GM18868 (cell line): Measurements from ENCODE around the gene SLC20A1.
"Not testable (repeated sequence)": the region's sequence is repeated elsewhere in the genome, so short reads cannot be mapped to it uniquely, and the experiment has no call there.

Experiments used
- ATAC-seq: cut with Tn5 transposase; IDR thresholded peaks from one replicate; pipeline ENCODE4 v1.9.1; 2021; ENCODE audit warnings: mild to moderate bottlenecking, moderate library complexity; ENCODE audit not compliant: unreplicated experiment

Gene SLC20A1

DNA sequence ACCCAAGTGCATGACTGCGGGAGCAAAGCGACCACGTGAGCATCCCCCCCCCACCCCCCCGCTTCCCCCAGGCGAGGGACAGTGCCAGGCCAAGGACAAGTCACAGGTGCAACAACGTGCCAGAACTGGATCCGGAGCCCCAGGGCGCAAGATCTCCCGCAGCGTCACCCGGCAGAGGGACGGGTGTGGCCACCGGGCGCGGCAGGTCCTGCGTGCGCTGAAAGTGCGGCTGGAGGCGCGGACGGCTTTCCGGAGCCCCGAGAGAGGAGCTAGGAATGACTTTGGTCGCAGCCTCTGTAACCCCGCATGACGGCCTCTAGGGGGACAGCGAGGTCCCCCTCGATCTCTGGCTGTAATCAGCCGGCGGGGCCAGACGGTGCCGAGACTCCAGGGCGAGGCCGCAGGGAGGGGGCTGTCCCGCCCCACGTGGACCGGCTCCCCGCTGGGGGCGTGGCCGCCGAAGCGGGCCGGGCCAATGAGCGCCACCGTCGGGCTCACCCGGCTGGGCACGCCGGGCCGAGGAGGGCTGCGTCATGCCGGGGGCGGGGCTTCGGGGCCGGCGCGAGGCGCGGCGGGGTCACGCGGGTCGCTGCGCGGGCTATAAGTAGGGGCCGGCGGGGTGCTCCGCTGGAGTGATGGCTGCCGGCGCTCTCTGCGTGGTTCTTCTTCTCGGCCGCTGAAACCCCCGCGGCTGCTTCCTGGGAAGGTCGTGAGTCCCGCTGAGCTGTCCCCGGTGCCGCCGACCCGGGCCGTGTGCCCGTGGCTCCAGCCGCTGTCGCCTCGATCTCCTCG, at the start of gene SLC20A1:
SLC20A1 (plus strand) TSS at position 630 of the 792 bp plus-strand sequence. CDS start 890 bp downstream, outside the sequence.
- ATAC-seq: peak; percentile 93

DNA sequence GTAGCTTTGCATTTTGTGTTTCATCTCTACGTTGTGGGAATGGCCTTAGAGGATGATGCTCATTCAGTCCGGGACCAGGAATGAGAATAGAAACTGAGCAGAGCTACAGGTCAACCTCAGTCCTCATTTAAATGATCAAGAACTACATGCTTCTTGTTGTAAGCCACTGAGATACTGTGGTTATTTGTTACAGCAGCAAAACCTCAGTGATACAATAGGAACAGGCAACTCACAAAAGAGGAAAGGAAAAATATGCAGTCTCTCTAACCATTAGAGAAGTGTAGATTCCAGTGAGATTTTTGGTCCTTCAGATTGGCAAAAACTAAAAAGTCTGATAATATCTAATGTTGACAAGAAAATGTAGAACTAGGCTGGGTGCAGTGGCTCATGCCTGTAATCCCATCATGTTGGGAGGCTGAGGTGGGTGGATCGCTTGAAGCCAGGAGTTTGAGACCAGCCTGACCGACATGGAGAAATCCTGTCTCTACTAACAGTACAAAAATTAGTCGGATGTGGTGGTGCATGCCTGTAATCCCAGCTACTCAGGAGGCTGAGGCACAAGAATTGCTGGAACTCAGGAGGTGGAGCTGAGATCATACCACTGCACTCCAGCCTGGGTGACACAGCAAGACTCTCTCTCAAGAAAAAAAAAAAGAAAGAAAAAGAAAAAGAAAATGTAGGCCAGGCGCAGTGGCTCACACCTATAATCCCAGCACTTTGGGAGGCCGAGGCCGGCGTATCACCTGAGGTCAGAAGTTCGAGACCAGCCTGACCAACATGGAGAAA, 48.0 kb upstream of the SLC20A1 start:
- ATAC-seq: no peak

GRCh38 chr2:112600634-112601033, 45.1 kb upstream of the SLC20A1 start:
- no peak for ATAC-seq

- ATAC-seq: no peak
These were observed 44.0 kb upstream of the SLC20A1 start for GRCh38 chr2:112601754-112602153.

DNA sequence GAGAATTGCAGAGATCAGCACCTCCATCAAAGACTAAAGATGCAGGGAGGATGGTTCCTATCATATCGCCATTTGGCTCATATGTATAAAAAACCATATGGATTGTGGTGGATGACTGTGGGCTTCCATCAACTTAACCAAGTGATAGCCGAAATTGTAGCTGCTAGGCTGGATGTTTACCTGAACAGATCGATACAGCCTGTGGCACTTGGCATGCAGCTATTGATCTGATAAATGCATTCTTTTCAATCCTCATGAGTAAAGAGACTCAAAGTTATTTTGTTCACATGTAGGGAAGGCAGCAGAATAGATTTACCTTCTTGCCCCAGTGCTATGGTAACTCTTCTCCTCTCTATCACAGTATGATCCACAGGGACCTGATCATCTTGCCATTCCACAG, 42.8 kb upstream of the SLC20A1 start:
- no peak for ATAC-seq

DNA sequence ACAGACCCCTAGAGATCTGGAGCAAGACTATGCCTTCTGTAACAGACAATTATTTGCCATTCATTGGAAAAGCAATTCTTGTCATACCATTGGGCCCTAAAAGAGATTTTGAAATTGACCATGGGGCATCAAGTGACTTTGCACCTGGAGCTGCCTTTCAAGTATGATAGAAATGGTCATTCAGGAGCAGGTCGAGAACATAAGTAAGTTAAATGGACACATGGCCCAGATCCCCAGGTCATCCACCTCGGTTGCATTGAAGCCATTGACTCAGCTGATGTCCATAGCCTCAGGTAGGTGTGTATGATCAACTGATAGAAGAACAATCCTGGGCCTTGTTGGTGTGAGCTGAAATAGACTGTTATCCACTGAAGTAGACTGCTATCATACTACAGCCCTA, 42.0 kb upstream of the SLC20A1 start:
- ATAC-seq: no peak

- ATAC-seq: no peak
These were observed 40.8 kb upstream of the SLC20A1 start for GRCh38 chr2:112604952-112605351.

GRCh38 chr2:112605926-112606325, 39.8 kb upstream of the SLC20A1 start:
- no peak for ATAC-seq

DNA sequence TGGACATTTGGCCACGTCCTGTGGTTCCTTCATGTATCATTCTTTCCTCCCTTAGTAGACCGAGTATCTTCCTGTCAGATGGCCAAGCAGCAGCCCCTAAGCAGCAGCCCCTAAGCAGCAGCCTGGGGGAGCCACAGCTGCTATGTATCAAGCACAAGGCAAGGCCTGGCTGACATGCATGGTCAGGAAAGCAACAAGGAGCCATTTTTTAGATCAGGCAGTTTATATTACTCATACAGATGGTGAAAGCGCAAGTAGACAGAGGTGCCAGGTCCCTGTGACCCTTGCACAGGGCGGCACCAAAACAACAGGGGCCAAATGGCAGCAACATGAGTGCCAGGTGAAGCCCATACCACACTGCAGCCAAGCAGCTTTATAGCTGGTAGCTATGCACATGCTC, 39.2 kb upstream of the SLC20A1 start:
- no peak for ATAC-seq

DNA sequence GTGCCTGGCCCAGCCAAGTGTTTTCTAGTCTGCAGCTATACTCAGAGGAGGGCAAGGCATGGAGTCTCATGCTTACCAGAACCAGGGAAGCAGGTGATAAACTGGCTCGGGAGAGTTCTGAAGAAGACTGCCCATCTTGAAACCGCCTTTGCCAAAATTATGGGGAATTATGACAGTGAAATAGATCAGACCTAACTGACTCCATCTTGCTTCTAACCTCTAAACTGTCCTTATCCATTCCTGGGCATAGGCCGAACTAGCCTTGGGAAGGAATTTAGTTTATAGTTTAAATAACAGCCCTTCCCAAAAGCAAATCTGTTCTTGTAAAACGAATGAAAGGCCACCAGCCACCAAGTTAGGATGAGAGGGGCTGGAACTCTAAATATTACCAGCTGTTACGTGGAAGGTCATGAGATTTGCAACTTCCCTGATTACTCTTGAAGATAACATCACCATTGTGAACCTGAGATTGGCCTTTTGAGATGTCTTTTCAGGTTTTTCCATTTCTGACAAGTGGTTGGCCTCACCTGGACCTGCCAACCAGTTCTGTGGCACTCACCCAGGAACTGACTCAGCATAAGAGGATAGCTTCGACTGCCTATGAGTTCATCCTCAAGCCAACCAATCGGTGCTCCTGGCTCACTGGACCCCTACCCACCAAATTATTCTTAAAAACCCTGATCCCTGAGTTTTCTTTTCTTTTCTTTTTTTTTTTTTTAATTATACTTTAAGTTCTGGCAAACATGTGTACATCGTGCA, 37.9 kb upstream of the SLC20A1 start:
- no peak for ATAC-seq

GRCh38 chr2:112609320-112609719, 36.4 kb upstream of the SLC20A1 start:
- not testable (repeated sequence) for ATAC-seq

DNA sequence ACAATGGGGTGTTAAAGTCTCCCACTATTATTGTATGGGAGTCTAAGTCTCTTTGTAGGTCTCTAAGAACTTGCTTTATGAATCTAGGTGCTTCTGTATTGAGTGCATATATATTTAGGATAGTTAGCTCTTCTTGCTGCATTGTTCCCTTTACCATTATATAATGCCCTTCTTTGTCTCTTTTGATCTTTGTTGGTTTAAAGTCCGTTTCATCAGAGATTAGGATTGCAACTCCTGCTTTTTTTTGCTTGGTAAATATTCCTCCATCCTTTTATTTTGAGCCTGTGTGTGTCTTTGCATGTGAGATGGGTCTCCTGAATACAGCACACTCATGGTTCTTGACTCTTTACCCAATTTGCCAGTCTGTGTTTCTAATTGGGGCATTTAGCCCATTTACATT, 33.5 kb upstream of the SLC20A1 start:
- ATAC-seq: not testable (repeated sequence)

- no peak for ATAC-seq
These were observed 31.4 kb upstream of the SLC20A1 start for GRCh38 chr2:112614201-112614840.

- no peak for ATAC-seq
These were observed 30.7 kb upstream of the SLC20A1 start for GRCh38 chr2:112615051-112615450.

DNA sequence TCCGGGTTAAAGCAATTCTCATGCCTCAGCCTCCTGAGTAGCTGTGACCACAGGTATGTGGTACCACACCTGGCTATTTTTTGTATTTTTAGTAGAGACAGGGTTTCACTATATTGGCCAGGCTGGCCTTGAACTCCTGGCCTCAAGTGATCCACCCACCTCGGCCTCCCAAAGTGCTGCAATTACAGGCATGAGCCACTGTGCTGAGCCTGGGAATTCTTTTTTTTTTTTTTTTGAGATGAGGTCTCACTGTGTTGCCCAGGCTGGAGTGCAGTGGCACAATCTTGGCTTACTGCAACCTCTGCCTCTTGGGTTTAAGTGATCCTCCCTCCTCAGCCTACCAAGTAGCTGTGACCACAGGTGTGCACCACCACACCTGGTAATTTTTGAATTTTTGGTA, 29.9 kb upstream of the SLC20A1 start:
- not testable (repeated sequence) for ATAC-seq

DNA sequence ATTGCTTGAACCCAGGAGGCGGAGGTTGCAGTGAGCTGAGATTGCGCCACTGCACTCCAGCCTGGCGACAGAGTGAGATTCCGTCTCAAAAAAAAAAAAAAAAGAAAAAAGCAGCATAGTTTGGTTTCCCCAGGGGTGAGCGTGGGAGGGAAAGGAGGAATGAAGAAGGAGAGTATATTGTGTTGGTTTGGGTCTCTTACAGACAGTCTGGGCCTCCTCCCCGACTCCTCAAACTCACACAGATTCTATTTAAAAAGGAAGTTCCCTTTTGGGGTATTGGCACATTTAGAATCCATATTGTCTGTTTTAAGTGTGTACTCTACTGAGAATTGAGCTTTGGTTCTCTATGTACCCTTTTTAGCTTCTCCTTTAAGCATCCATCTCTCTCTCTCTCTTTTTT, 27.4 kb upstream of the SLC20A1 start:
- no peak for ATAC-seq

- ATAC-seq: no peak
These were observed 23.8 kb upstream of the SLC20A1 start for GRCh38 chr2:112621790-112622527.

- ATAC-seq: no peak
These were observed 23.2 kb upstream of the SLC20A1 start for GRCh38 chr2:112622528-112622849.

DNA sequence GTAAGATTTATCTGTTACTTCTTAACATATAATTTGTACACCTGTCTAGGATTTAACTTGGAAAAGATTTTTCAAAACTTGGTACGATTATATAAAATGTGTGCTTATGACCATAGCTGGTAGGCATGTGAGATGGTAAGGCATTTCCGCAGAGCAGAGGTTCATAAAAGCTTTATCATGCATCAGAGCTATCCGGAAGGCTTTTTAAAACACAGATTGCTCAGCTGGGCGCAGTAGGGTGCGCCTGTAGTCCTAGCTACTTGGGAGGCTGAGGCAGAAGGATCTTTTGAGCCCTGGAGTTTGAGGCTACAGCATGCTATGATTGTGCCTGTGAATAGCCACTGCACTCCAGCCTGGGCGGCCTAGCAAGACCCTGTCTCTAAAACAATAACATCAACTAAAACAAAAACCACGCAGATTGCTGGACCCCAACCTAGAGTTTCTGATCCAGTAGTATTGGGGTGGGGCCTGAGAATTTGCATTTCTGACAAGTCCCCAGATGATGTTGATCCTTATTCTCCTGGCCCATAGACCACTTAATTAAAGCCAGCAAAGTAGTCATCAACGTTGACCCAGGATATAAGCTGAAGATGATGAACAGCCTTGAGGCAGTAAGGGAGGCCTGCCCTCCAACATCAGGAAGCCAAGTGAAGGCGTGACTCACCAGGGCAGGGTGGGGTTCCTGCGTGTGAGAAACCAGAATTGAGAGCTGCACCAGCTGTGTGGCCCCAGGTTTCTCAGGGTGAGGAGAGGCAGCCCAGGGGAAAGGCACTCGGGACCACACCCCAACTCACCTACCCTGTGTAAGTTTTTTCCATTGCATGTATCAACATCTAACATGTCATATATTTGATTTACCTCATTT, 21.6 kb upstream of the SLC20A1 start:
- ATAC-seq: peak; percentile 85
